ENCODE data around the gene CBX4. TPM values are rescaled to one million over a fixed set of nuclear protein-coding genes. Genes with fewer than 3 reads are reported as not detected.

The CBX4 gene
- total and polyA plus RNA-seq, 2 of the 13 experiments (the other 11 are each of a cell fraction or from before 2014, with no cell fraction given), result 25.8 to 50.8 TPM

GRCh38 chr17:79808763-79809529 is 30.3 kb downstream of the CBX4 start (continued):
- TF ChIP-seq DNMT1 (CRISPR knock-in tag; IDR thresholded peaks at IDR 0.05), result no peak; the same call in 1 of the 2 replicates
- TF ChIP-seq MAFG (CRISPR knock-in tag; IDR thresholded peaks at IDR 0.05), result no peak
- peak; percentile 40; the same call in 1 of the 2 replicates for TF ChIP-seq ZNF331 (CRISPR knock-in tag; IDR thresholded peaks at IDR 0.05)
- no peak for TF ChIP-seq RCOR2 (CRISPR knock-in tag; IDR thresholded peaks at IDR 0.05)
- TF ChIP-seq HNRNPLL (IDR thresholded peaks at IDR 0.05; ENCODE audit: low read depth, low read length, poor library complexity, severe bottlenecking), result peak; percentile 33
- TF ChIP-seq, protein P1, sequence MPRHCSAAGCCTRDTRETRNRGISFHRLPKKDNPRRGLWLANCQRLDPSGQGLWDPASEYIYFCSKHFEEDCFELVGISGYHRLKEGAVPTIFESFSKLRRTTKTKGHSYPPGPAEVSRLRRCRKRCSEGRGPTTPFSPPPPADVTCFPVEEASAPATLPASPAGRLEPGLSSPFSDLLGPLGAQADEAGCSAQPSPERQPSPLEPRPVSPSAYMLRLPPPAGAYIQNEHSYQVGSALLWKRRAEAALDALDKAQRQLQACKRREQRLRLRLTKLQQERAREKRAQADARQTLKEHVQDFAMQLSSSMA (CRISPR knock-in tag; IDR thresholded peaks at IDR 0.05), result peak; percentile 28; the same call in 1 of the 2 replicates
- TF ChIP-seq, protein P2, sequence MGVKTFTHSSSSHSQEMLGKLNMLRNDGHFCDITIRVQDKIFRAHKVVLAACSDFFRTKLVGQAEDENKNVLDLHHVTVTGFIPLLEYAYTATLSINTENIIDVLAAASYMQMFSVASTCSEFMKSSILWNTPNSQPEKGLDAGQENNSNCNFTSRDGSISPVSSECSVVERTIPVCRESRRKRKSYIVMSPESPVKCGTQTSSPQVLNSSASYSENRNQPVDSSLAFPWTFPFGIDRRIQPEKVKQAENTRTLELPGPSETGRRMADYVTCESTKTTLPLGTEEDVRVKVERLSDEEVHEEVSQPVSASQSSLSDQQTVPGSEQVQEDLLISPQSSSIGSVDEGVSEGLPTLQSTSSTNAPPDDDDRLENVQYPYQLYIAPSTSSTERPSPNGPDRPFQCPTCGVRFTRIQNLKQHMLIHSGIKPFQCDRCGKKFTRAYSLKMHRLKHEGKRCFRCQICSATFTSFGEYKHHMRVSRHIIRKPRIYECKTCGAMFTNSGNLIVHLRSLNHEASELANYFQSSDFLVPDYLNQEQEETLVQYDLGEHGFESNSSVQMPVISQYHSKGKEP (CRISPR knock-in tag; IDR thresholded peaks at IDR 0.05), result no peak
- TF ChIP-seq SIX1 (CRISPR knock-in tag; IDR thresholded peaks at IDR 0.05; ENCODE audit: borderline replicate concordance), result no peak
- no peak for TF ChIP-seq SETDB1 (CRISPR knock-in tag; IDR thresholded peaks at IDR 0.05; ENCODE audit: borderline replicate concordance)
- no peak for TF ChIP-seq ZNF607 (CRISPR knock-in tag; IDR thresholded peaks at IDR 0.05; ENCODE audit: borderline replicate concordance)
- TF ChIP-seq BRD4 (CRISPR knock-in tag; IDR thresholded peaks at IDR 0.05), result no peak
- TF ChIP-seq MEIS1 (CRISPR knock-in tag; IDR thresholded peaks at IDR 0.05; ENCODE audit: borderline replicate concordance), result no peak
- TF ChIP-seq ZNF75D (CRISPR knock-in tag; IDR thresholded peaks at IDR 0.05; ENCODE audit: borderline replicate concordance), result no peak
- TF ChIP-seq TOE1 (CRISPR knock-in tag; IDR thresholded peaks at IDR 0.05), result no peak
- TF ChIP-seq PAWR (CRISPR knock-in tag; IDR thresholded peaks at IDR 0.05; ENCODE audit: borderline replicate concordance), result no peak
- no peak for TF ChIP-seq ZFP36L1 (CRISPR knock-in tag; IDR thresholded peaks at IDR 0.05)
- no peak for TF ChIP-seq RXRA (CRISPR knock-in tag; IDR thresholded peaks at IDR 0.05)
- TF ChIP-seq SUZ12 (IDR thresholded peaks at IDR 0.05; ENCODE audit: low read depth, low read length), result no peak
- no peak for TF ChIP-seq SMARCC2 (IDR thresholded peaks at IDR 0.05)
- no peak for TF ChIP-seq ZZZ3 (CRISPR knock-in tag; IDR thresholded peaks at IDR 0.05; ENCODE audit: borderline replicate concordance)
- TF ChIP-seq ATRX (CRISPR knock-in tag; IDR thresholded peaks at IDR 0.05; ENCODE audit: borderline replicate concordance), result no peak
- TF ChIP-seq, protein P3, sequence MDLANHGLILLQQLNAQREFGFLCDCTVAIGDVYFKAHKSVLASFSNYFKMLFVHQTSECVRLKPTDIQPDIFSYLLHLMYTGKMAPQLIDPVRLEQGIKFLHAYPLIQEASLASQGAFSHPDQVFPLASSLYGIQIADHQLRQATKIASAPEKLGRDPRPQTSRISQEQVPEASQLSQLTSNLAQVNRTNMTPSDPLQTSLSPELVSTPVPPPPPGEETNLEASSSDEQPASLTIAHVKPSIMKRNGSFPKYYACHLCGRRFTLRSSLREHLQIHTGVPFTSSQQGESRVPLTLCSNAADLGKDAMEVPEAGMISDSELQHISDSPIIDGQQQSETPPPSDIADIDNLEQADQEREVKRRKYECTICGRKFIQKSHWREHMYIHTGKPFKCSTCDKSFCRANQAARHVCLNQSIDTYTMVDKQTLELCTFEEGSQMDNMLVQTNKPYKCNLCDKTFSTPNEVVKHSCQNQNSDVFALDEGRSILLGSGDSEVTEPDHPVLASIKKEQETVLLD (CRISPR knock-in tag; IDR thresholded peaks at IDR 0.05; ENCODE audit: low read depth), result 0 out of 2 replicates have a peak, but pooled peaks have one; percentile 17
- TF ChIP-seq ZNF549 (CRISPR knock-in tag; IDR thresholded peaks at IDR 0.05), result no peak
- TF ChIP-seq ZBTB33 (CRISPR knock-in tag; IDR thresholded peaks at IDR 0.05), result peak; percentile 33; the same call in 1 of the 2 replicates
